B cell (primary cell): ENCODE results near the gene GLI1.

Experiments used
- EZH2 ChIP-seq: IDR thresholded peaks from 2 replicates; pipeline ENCODE4 v1.6.1; 2012; ENCODE audit warnings: borderline replicate concordance, low read depth, mild to moderate bottlenecking, moderate library complexity, low read length; ENCODE audit not compliant: insufficient read depth, poor library complexity, severe bottlenecking
- TF ChIP-seq, protein P1 (sequence below): fragments of 200-600 bp; IDR thresholded peaks from one replicate; pipeline ENCODE4 v1.8.0; 2022; ENCODE audit warnings: antibody characterized with exemption, mild to moderate bottlenecking

DNA sequence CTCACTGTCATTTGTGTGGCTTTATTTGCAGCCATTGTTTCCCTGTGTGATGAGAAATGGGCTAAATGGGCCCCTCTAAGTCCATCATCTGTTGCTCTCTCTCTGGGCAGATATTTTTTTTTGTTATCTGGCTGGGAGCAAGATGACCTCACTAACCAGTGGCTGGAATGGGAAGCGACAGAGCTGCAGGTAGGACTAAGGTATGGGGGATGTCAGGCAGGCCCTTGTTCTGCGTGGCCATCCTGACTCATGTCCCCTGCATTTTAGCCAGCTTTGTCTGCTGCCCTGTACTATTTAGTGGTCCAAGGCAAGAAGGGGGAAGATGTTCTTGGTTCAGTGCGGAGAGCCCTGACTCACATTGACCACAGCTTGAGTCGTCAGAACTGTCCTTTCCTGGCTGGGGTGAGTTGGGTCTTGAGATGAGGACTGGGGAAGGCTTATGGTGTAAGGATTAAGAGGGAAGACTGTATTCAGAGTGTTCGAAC is 29.6 kb downstream of the GLI1 start:
- TF ChIP-seq, protein P1, sequence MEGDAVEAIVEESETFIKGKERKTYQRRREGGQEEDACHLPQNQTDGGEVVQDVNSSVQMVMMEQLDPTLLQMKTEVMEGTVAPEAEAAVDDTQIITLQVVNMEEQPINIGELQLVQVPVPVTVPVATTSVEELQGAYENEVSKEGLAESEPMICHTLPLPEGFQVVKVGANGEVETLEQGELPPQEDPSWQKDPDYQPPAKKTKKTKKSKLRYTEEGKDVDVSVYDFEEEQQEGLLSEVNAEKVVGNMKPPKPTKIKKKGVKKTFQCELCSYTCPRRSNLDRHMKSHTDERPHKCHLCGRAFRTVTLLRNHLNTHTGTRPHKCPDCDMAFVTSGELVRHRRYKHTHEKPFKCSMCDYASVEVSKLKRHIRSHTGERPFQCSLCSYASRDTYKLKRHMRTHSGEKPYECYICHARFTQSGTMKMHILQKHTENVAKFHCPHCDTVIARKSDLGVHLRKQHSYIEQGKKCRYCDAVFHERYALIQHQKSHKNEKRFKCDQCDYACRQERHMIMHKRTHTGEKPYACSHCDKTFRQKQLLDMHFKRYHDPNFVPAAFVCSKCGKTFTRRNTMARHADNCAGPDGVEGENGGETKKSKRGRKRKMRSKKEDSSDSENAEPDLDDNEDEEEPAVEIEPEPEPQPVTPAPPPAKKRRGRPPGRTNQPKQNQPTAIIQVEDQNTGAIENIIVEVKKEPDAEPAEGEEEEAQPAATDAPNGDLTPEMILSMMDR = no peak
- TF ChIP-seq EZH2 = no peak
